ENCODE data around the gene CPEB4.

- TF ChIP-seq CTCF (IDR thresholded peaks at IDR 0.05) (no peak), EZH2 (IDR thresholded peaks at IDR 0.05) (no peak)
These were observed 14.2 kb downstream of the CPEB4 start for GRCh38 chr5:173902334-173902733.
